GM19193 (cell line): ENCODE results near the gene FXYD4.

Source experiments
- POLR2A ChIP-seq: IDR thresholded peaks from 4 replicates; pipeline ENCODE4 v1.6.1; 2011; ENCODE audit not compliant: insufficient read depth, insufficient read length; ENCODE audit errors: extremely low read depth

Gene FXYD4

GRCh38 chr10:43371418-43371817 is at the start of gene FXYD4:
TSS of gene FXYD4 (plus strand) at chr10:43371636. CDS start at chr10:43373747, 2,111 bp downstream.
- no peak for TF ChIP-seq POLR2A

GRCh38 chr10:43322331-43322730 is 49.1 kb upstream of the FXYD4 start:
- TF ChIP-seq POLR2A = no peak

- TF ChIP-seq POLR2A = no peak
Measured at GRCh38 chr10:43322769-43323168, 48.7 kb upstream of the FXYD4 start.

GRCh38 chr10:43323245-43323644 is 48.2 kb upstream of the FXYD4 start:
- TF ChIP-seq POLR2A = no peak

- no peak for TF ChIP-seq POLR2A
Measured at GRCh38 chr10:43324876-43325275, 46.6 kb upstream of the FXYD4 start.

GRCh38 chr10:43327171-43327570 is 44.3 kb upstream of the FXYD4 start:
- no peak for TF ChIP-seq POLR2A

- TF ChIP-seq POLR2A = no peak
Measured at GRCh38 chr10:43327986-43328385, 43.5 kb upstream of the FXYD4 start.

GRCh38 chr10:43333653-43334052 is 37.8 kb upstream of the FXYD4 start:
- no peak for TF ChIP-seq POLR2A

- no peak for TF ChIP-seq POLR2A
Measured at GRCh38 chr10:43336061-43336460, 35.4 kb upstream of the FXYD4 start.

- no peak for TF ChIP-seq POLR2A
Measured at GRCh38 chr10:43336641-43337318, 34.7 kb upstream of the FXYD4 start.

- TF ChIP-seq POLR2A = no peak
Measured at GRCh38 chr10:43338117-43338516, 33.3 kb upstream of the FXYD4 start.

- no peak for TF ChIP-seq POLR2A
Measured at GRCh38 chr10:43339136-43339535, 32.3 kb upstream of the FXYD4 start.

- TF ChIP-seq POLR2A = no peak
Measured at GRCh38 chr10:43340101-43340500, 31.3 kb upstream of the FXYD4 start.

GRCh38 chr10:43340619-43341018 is 30.8 kb upstream of the FXYD4 start:
- no peak for TF ChIP-seq POLR2A

- no peak for TF ChIP-seq POLR2A
Measured at GRCh38 chr10:43341450-43341849, 30.0 kb upstream of the FXYD4 start.

GRCh38 chr10:43342279-43343125 is 28.9 kb upstream of the FXYD4 start:
- TF ChIP-seq POLR2A = no peak
